ENCODE measurements around the gene TEX11.
"Not testable (repeated sequence)": the region's sequence is repeated elsewhere in the genome, so short reads cannot be mapped to it uniquely, and the experiment has no call there.

The TEX11 gene

GRCh38 chrX:70908541-70908940, at the start of gene TEX11:
Gene TEX11 (minus strand): TSS chrX:70908711. CDS start chrX:70907789, 922 bp downstream.
- no peak for DNase-seq (ENCODE audit: low read depth in 2 of 2)

- DNase-seq (ENCODE audit: low read depth in 2 of 2): no peak
These were observed 46.4 kb upstream of the TEX11 start for GRCh38 chrX:70954871-70955270.

GRCh38 chrX:70924294-70924911, 15.9 kb upstream of the TEX11 start:
- DNase-seq (ENCODE audit: low read depth in 2 of 2): no peak

- no peak for DNase-seq (ENCODE audit: low read depth in 2 of 2)
These were observed 14.4 kb upstream of the TEX11 start for GRCh38 chrX:70922774-70923473.

- no peak for DNase-seq (ENCODE audit: low read depth in 2 of 2)
These were observed 13.3 kb upstream of the TEX11 start for GRCh38 chrX:70921709-70922352.

GRCh38 chrX:70916754-70917153, 8.2 kb upstream of the TEX11 start:
- no peak for DNase-seq (ENCODE audit: low read depth in 2 of 2)

- DNase-seq (ENCODE audit: low read depth in 2 of 2): no peak
These were observed 611 bp downstream of the TEX11 start for GRCh38 chrX:70907900-70908299.

GRCh38 chrX:70901465-70901864, 7.0 kb downstream of the TEX11 start:
- no peak for DNase-seq (ENCODE audit: low read depth in 2 of 2)

GRCh38 chrX:70890441-70890840, 18.1 kb downstream of the TEX11 start:
- DNase-seq (ENCODE audit: low read depth in 2 of 2): not testable (repeated sequence)

GRCh38 chrX:70878902-70879301, 29.6 kb downstream of the TEX11 start:
- no peak for DNase-seq (ENCODE audit: low read depth in 2 of 2)

- no peak for DNase-seq (ENCODE audit: low read depth in 2 of 2)
These were observed 56.2 kb downstream of the TEX11 start for GRCh38 chrX:70852294-70852693.

GRCh38 chrX:70844081-70844480, 64.4 kb downstream of the TEX11 start:
- not testable (repeated sequence) for DNase-seq (ENCODE audit: low read depth in 2 of 2)

- not testable (repeated sequence) for DNase-seq (ENCODE audit: low read depth in 2 of 2)
These were observed 64.9 kb downstream of the TEX11 start for GRCh38 chrX:70843620-70844019.

GRCh38 chrX:70834589-70834988, 73.9 kb downstream of the TEX11 start:
- DNase-seq (ENCODE audit: low read depth in 2 of 2): no peak

GRCh38 chrX:70826715-70827114, 81.8 kb downstream of the TEX11 start:
- DNase-seq (ENCODE audit: low read depth in 2 of 2): no peak

GRCh38 chrX:70825366-70825765, 83.1 kb downstream of the TEX11 start:
- no peak for DNase-seq (ENCODE audit: low read depth in 2 of 2)

GRCh38 chrX:70808942-70809940, 99.3 kb downstream of the TEX11 start:
- no peak for DNase-seq (ENCODE audit: low read depth in 2 of 2)

- no peak for DNase-seq (ENCODE audit: low read depth in 2 of 2)
These were observed 102.4 kb downstream of the TEX11 start for GRCh38 chrX:70806081-70806480.

- DNase-seq (ENCODE audit: low read depth in 2 of 2): not testable (repeated sequence)
These were observed 111.8 kb downstream of the TEX11 start for GRCh38 chrX:70796742-70797141.

- DNase-seq (ENCODE audit: low read depth in 2 of 2): no peak
These were observed 134.3 kb downstream of the TEX11 start for GRCh38 chrX:70774223-70774622.

- DNase-seq (ENCODE audit: low read depth in 2 of 2): no peak
These were observed 138.8 kb downstream of the TEX11 start for GRCh38 chrX:70769659-70770227.

Data from stimulated activated CD8-positive, alpha-beta memory T cell treated with anti-CD3 and anti-CD28 coated beads, Interleukin-2, amount 100 ng/mL, for 1 hour (primary cell).